Central memory CD8-positive, alpha-beta T cell (primary cell): Measurements from ENCODE around the gene LARP4B.

Experiments used
- ATAC-seq: fragments of 150-1000 bp; cut with Tn5 transposase; replicated peaks from 2 replicates; pipeline ENCODE4 v1.10.0; 2022; ENCODE audit warnings: mild to moderate bottlenecking, moderate FRiP score, moderate number of reproducible peaks; ENCODE audit not compliant: poor library complexity, severe bottlenecking; ENCODE audit errors: extremely low read depth
- DNase-seq, 2 donors: peaks; one replicate each; pipeline ENCODE4 v3.0.0; 2021; ENCODE audit warnings: low spot score in 2 of 2
- H3K27ac Mint-ChIP-seq: one replicate; pipeline ENCODE4 v1.8.0; 2022; ENCODE audit warnings: low read depth, mild to moderate bottlenecking, moderate library complexity, mixed read lengths
- H3K27me3 Mint-ChIP-seq: one replicate; pipeline ENCODE4 v1.8.0; 2022; ENCODE audit warnings: mixed read lengths
- H3K36me3 Mint-ChIP-seq: one replicate; pipeline ENCODE4 v1.8.0; 2022; ENCODE audit warnings: mild to moderate bottlenecking, moderate library complexity, mixed read lengths; ENCODE audit not compliant: insufficient read depth
- H3K4me1 Mint-ChIP-seq: one replicate; pipeline ENCODE4 v1.8.0; 2022; ENCODE audit warnings: mixed read lengths
- H3K4me3 Mint-ChIP-seq: one replicate; pipeline ENCODE4 v1.8.0; 2022; ENCODE audit warnings: mild to moderate bottlenecking, moderate library complexity, mixed read lengths
- H3K9me3 Mint-ChIP-seq: one replicate; pipeline ENCODE4 v1.8.0; 2022; ENCODE audit warnings: mixed read lengths

LARP4B gene

GRCh38 chr10:930625-931325 is 730 bp downstream of the LARP4B start:
- H3K4me1 Mint-ChIP-seq = peaks cover 35% of the 10 kb centered on the region
- H3K36me3 Mint-ChIP-seq = peaks cover 15% of the 10 kb centered on the region
- no peaks in the 10 kb centered on the region for H3K9me3 Mint-ChIP-seq
- H3K4me3 Mint-ChIP-seq = peak overlapping the region; percentile 88
- H3K27me3 Mint-ChIP-seq = no peaks in the 10 kb centered on the region
- no peak for ATAC-seq
- H3K27ac Mint-ChIP-seq = peak overlapping the region; percentile 87
- DNase-seq = no peak

GRCh38 chr10:929960-930624 is 1.4 kb downstream of the LARP4B start:
- Mint-ChIP-seq H3K4me3 (peak overlapping the region; percentile 88), H3K36me3 (peaks cover 15% of the 10 kb centered on the region), H3K4me1 (peaks cover 35% of the 10 kb centered on the region), H3K27me3 (no peaks in the 10 kb centered on the region), H3K9me3 (no peaks in the 10 kb centered on the region), H3K27ac (peak overlapping the region; percentile 87)
- DNase-seq (no peak), ATAC-seq (no peak)

- H3K4me1 Mint-ChIP-seq = peaks cover 54% of the 10 kb centered on the region
- no peak overlapping the region for H3K27ac Mint-ChIP-seq
These were observed 4.4 kb downstream of the LARP4B start for GRCh38 chr10:927131-927530.

GRCh38 chr10:926075-926698 is 5.3 kb downstream of the LARP4B start:
- H3K36me3 Mint-ChIP-seq = peaks cover 19% of the 10 kb centered on the region
- H3K27ac Mint-ChIP-seq = no peak overlapping the region
- no peaks in the 10 kb centered on the region for H3K9me3 Mint-ChIP-seq
- H3K27me3 Mint-ChIP-seq = no peaks in the 10 kb centered on the region
- H3K4me1 Mint-ChIP-seq = peaks cover 64% of the 10 kb centered on the region
- ATAC-seq (no peak), DNase-seq (no peak)
- H3K4me3 Mint-ChIP-seq = no peak overlapping the region

More at GRCh38 chr10:927131-927530, 4.4 kb downstream of the LARP4B start:
- peaks cover 19% of the 10 kb centered on the region for H3K36me3 Mint-ChIP-seq
- H3K9me3 Mint-ChIP-seq = no peaks in the 10 kb centered on the region
- ATAC-seq (no peak), DNase-seq (no peak)
- H3K4me3 Mint-ChIP-seq = no peak overlapping the region
- H3K27me3 Mint-ChIP-seq = no peaks in the 10 kb centered on the region

- Mint-ChIP-seq H3K36me3 (peaks cover 15% of the 10 kb centered on the region), H3K4me1 (peaks cover 55% of the 10 kb centered on the region), H3K27ac (peak overlapping the region; percentile 11), H3K27me3 (no peaks in the 10 kb centered on the region), H3K4me3 (no peak overlapping the region), H3K9me3 (no peaks in the 10 kb centered on the region)
- ATAC-seq = no peak
- no peak for DNase-seq
These were observed 7.0 kb downstream of the LARP4B start for GRCh38 chr10:924524-924859.

- H3K4me1 Mint-ChIP-seq = peaks cover 55% of the 10 kb centered on the region
- no peaks in the 10 kb centered on the region for H3K27me3 Mint-ChIP-seq
- DNase-seq (no peak), ATAC-seq (no peak)
- H3K9me3 Mint-ChIP-seq = no peaks in the 10 kb centered on the region
- H3K27ac Mint-ChIP-seq = peak overlapping the region; percentile 11
- H3K4me3 Mint-ChIP-seq = no peak overlapping the region
- H3K36me3 Mint-ChIP-seq = peaks cover 15% of the 10 kb centered on the region
These were observed 7.5 kb downstream of the LARP4B start for GRCh38 chr10:923844-924523.

- H3K4me1 Mint-ChIP-seq = peaks cover 43% of the 10 kb centered on the region
- H3K27me3 Mint-ChIP-seq = no peaks in the 10 kb centered on the region
- DNase-seq (no peak), ATAC-seq (no peak)
- H3K9me3 Mint-ChIP-seq = no peaks in the 10 kb centered on the region
- H3K36me3 Mint-ChIP-seq = peaks cover 19% of the 10 kb centered on the region
- no peak overlapping the region for H3K4me3 Mint-ChIP-seq
- no peak overlapping the region for H3K27ac Mint-ChIP-seq
These were observed 9.8 kb downstream of the LARP4B start for GRCh38 chr10:921471-922414.

- Mint-ChIP-seq H3K27me3 (no peaks in the 10 kb centered on the region), H3K4me1 (peaks cover 36% of the 10 kb centered on the region), H3K9me3 (no peaks in the 10 kb centered on the region), H3K4me3 (no peak overlapping the region), H3K36me3 (peaks cover 17% of the 10 kb centered on the region), H3K27ac (no peak overlapping the region)
- no peak for ATAC-seq
- no peak for DNase-seq
These were observed 11.1 kb downstream of the LARP4B start for GRCh38 chr10:920450-920849.

- no peak overlapping the region for H3K4me3 Mint-ChIP-seq
- H3K27me3 Mint-ChIP-seq = no peaks in the 10 kb centered on the region
- peaks cover 16% of the 10 kb centered on the region for H3K36me3 Mint-ChIP-seq
- H3K27ac Mint-ChIP-seq = no peak overlapping the region
- H3K4me1 Mint-ChIP-seq = peaks cover 33% of the 10 kb centered on the region
- no peaks in the 10 kb centered on the region for H3K9me3 Mint-ChIP-seq
- ATAC-seq (no peak), DNase-seq (no peak)
These were observed 12.0 kb downstream of the LARP4B start for GRCh38 chr10:919481-919880.

- ATAC-seq (no peak), DNase-seq (no peak)
- Mint-ChIP-seq H3K4me1 (peaks cover 25% of the 10 kb centered on the region), H3K4me3 (no peak overlapping the region), H3K27me3 (no peaks in the 10 kb centered on the region), H3K27ac (no peak overlapping the region), H3K9me3 (no peaks in the 10 kb centered on the region), H3K36me3 (peaks cover 11% of the 10 kb centered on the region)
These were observed 13.5 kb downstream of the LARP4B start for GRCh38 chr10:917999-918398.

- ATAC-seq (no peak), DNase-seq (no peak)
- H3K4me1 Mint-ChIP-seq = peaks cover 24% of the 10 kb centered on the region
- no peaks in the 10 kb centered on the region for H3K9me3 Mint-ChIP-seq
- no peak overlapping the region for H3K27ac Mint-ChIP-seq
- H3K36me3 Mint-ChIP-seq = peaks cover 11% of the 10 kb centered on the region
- H3K4me3 Mint-ChIP-seq = no peak overlapping the region
- H3K27me3 Mint-ChIP-seq = no peaks in the 10 kb centered on the region
These were observed 14.1 kb downstream of the LARP4B start for GRCh38 chr10:917416-917720.
